WTC11 (cell line): ENCODE measurements around the gene MIPOL1. TPM values are rescaled to one million over a fixed set of nuclear protein-coding genes. Genes with fewer than 3 reads are reported as not detected.

Source experiments
- ATAC-seq: fragments of 200-7000 bp; cut with Tn5 transposase; 2 replicates; pipeline ENCODE4 v1.10.0; 2021; ENCODE audit warnings: mild to moderate bottlenecking, moderate library complexity
- CTCF ChIA-PET: fragments of 300-600 bp; sonication (Branson Sonifier 250); formaldehyde crosslinking; loops from one replicate; lab custom pipeline; 2021; ENCODE audit warnings: antibody characterized with exemption; lab: Charles Lee
- POLR2A ChIA-PET: fragments of 350-600 bp; sonication (Branson Sonifier 250); formaldehyde crosslinking; loops from one replicate; lab custom pipeline; 2021; ENCODE audit warnings: antibody characterized with exemption; lab: Charles Lee
- DNase-seq: peaks from one replicate; pipeline ENCODE4 v3.0.0; 2021; ENCODE audit warnings: low spot score
- H3K27ac Mint-ChIP-seq: 2 replicates; pipeline ENCODE4 v1.8.0; 2021; ENCODE audit warnings: mixed read lengths
- H3K27me3 Mint-ChIP-seq: 2 replicates; pipeline ENCODE4 v1.8.0; 2021; ENCODE audit warnings: low read depth, mild to moderate bottlenecking, moderate library complexity, mixed read lengths
- H3K36me3 Mint-ChIP-seq: 2 replicates; pipeline ENCODE4 v1.8.0; 2021; ENCODE audit warnings: mixed read lengths
- H3K4me1 Mint-ChIP-seq: 2 replicates; pipeline ENCODE4 v1.8.0; 2022; ENCODE audit warnings: mixed read lengths
- H3K4me3 Mint-ChIP-seq: 2 replicates; pipeline ENCODE4 v1.8.0; 2021; ENCODE audit warnings: mild to moderate bottlenecking, moderate library complexity, mixed read lengths
- H3K9me3 Mint-ChIP-seq: 2 replicates; pipeline ENCODE4 v1.8.0; 2021; ENCODE audit warnings: mixed read lengths
- ATF1 ChIP-seq: sonication (generic); formaldehyde crosslinking; IDR thresholded peaks from 2 replicates; pipeline ENCODE4 v1.8.1; 2023; ENCODE audit warnings: mild to moderate bottlenecking, moderate library complexity, missing genetic modification reagents
- ELF4 ChIP-seq: sonication (generic); formaldehyde crosslinking; IDR thresholded peaks from 2 replicates; pipeline ENCODE4 v1.8.1; 2022; ENCODE audit warnings: low read depth, mild to moderate bottlenecking, moderate library complexity, missing genetic modification reagents
- GABPB1 ChIP-seq: sonication (generic); formaldehyde crosslinking; IDR thresholded peaks from 2 replicates; pipeline ENCODE4 v1.8.1; 2023; ENCODE audit warnings: mild to moderate bottlenecking, missing genetic modification reagents
- NFYB ChIP-seq: sonication (generic); formaldehyde crosslinking; conservative IDR thresholded peaks from 2 replicates; pipeline ENCODE4 v1.8.0; 2022; ENCODE audit warnings: low read depth, missing genetic modification reagents
- NR3C1 ChIP-seq: sonication (generic); formaldehyde crosslinking; conservative IDR thresholded peaks from 2 replicates; pipeline ENCODE4 v1.8.1; 2023; ENCODE audit warnings: low read depth, mild to moderate bottlenecking, missing genetic modification reagents
- RELA ChIP-seq: sonication (generic); formaldehyde crosslinking; IDR thresholded peaks from 2 replicates; pipeline ENCODE4 v1.8.1; 2022; ENCODE audit warnings: missing genetic modification reagents, mild to moderate bottlenecking, borderline replicate concordance
- SMAD3 ChIP-seq: sonication (generic); formaldehyde crosslinking; IDR thresholded peaks from 2 replicates; pipeline ENCODE4 v1.8.0; 2022; ENCODE audit warnings: missing genetic modification reagents, mild to moderate bottlenecking, borderline replicate concordance
- SP1 ChIP-seq: sonication (generic); formaldehyde crosslinking; conservative IDR thresholded peaks from 2 replicates; pipeline ENCODE4 v1.8.1; 2022; ENCODE audit warnings: missing genetic modification reagents
- ZNF317 ChIP-seq: sonication (generic); formaldehyde crosslinking; IDR thresholded peaks from 2 replicates; pipeline ENCODE4 v1.8.1; 2023; ENCODE audit warnings: low read depth, mild to moderate bottlenecking, moderate library complexity, missing genetic modification reagents, borderline replicate concordance
- ZNF416 ChIP-seq: fragments of 250-450 bp; sonication (Bioruptor Pico); IDR thresholded peaks from 2 replicates; pipeline ENCODE4 v1.9.0; 2021; ENCODE audit warnings: mild to moderate bottlenecking, inconsistent platforms
- ZNF423 ChIP-seq: fragments of 250-450 bp; sonication (Bioruptor Pico); IDR thresholded peaks from 2 replicates; pipeline ENCODE4 v2.1.2; 2022; ENCODE audit warnings: mild to moderate bottlenecking, moderate library complexity
- total RNA-seq: library from RNA; stranded (reverse); gene quantifications from 3 replicates; pipeline ENCODE4 v1.2.3, GENCODE V29; 2021
- TF ChIP-seq, protein P1 (sequence below): sonication (generic); formaldehyde crosslinking; IDR thresholded peaks from 2 replicates; pipeline ENCODE4 v1.8.0; 2023; ENCODE audit warnings: mild to moderate bottlenecking, missing genetic modification reagents
- TF ChIP-seq, protein P2 (sequence below): fragments of 200-600 bp; IDR thresholded peaks from 2 replicates; pipeline ENCODE4 v1.8.0; 2022; ENCODE audit warnings: antibody characterized with exemption
- TF ChIP-seq, protein P3 (sequence below): sonication (generic); formaldehyde crosslinking; IDR thresholded peaks from 2 replicates; pipeline ENCODE4 v1.8.1; 2023; ENCODE audit warnings: mild to moderate bottlenecking, moderate library complexity, missing genetic modification reagents
- TF ChIP-seq, protein P4 (sequence below): fragments of 250-450 bp; sonication (Bioruptor Pico); conservative IDR thresholded peaks from 2 replicates; pipeline ENCODE4 v1.9.0; 2021; ENCODE audit warnings: mild to moderate bottlenecking
- TF ChIP-seq, protein P5 (sequence below): sonication (generic); formaldehyde crosslinking; IDR thresholded peaks from 2 replicates; pipeline ENCODE4 v1.8.0; 2022; ENCODE audit warnings: mild to moderate bottlenecking, missing genetic modification reagents
- TF ChIP-seq, protein P6 (sequence below): fragments of 250-450 bp; sonication (Bioruptor Pico); IDR thresholded peaks from 2 replicates; pipeline ENCODE4 v1.9.0; 2021; ENCODE audit warnings: mild to moderate bottlenecking, borderline replicate concordance
- TF ChIP-seq, protein P7 (sequence below): sonication (generic); formaldehyde crosslinking; IDR thresholded peaks from 2 replicates; pipeline ENCODE4 v1.8.1; 2023; ENCODE audit warnings: mild to moderate bottlenecking, missing genetic modification reagents

Gene MIPOL1
- total RNA-seq, 1 experiment from 2014 or later = 13.1 TPM

DNA sequence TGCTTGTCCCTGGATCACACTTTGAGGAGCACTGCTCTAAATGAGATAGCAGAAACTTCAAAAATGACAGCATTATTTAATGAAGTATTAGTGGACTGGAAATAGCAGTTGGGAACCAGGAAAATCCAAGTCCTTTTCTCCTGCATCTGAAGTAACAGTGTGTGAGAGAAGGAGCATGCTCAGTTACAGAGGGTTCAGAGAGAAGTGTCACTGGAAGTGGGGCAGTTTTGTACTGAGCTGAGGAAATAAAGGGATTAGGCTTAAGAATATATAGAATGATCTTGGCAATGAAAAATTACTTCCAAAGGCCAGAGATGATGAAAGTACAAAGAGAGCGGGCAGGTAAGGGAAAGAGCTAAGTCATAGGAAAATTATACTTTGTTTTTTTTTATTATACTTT, 130.9 kb downstream of the MIPOL1 start (continued):
- TF ChIP-seq, protein P1, sequence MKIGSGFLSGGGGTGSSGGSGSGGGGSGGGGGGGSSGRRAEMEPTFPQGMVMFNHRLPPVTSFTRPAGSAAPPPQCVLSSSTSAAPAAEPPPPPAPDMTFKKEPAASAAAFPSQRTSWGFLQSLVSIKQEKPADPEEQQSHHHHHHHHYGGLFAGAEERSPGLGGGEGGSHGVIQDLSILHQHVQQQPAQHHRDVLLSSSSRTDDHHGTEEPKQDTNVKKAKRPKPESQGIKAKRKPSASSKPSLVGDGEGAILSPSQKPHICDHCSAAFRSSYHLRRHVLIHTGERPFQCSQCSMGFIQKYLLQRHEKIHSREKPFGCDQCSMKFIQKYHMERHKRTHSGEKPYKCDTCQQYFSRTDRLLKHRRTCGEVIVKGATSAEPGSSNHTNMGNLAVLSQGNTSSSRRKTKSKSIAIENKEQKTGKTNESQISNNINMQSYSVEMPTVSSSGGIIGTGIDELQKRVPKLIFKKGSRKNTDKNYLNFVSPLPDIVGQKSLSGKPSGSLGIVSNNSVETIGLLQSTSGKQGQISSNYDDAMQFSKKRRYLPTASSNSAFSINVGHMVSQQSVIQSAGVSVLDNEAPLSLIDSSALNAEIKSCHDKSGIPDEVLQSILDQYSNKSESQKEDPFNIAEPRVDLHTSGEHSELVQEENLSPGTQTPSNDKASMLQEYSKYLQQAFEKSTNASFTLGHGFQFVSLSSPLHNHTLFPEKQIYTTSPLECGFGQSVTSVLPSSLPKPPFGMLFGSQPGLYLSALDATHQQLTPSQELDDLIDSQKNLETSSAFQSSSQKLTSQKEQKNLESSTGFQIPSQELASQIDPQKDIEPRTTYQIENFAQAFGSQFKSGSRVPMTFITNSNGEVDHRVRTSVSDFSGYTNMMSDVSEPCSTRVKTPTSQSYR = no peak
- TF ChIP-seq, protein P2, sequence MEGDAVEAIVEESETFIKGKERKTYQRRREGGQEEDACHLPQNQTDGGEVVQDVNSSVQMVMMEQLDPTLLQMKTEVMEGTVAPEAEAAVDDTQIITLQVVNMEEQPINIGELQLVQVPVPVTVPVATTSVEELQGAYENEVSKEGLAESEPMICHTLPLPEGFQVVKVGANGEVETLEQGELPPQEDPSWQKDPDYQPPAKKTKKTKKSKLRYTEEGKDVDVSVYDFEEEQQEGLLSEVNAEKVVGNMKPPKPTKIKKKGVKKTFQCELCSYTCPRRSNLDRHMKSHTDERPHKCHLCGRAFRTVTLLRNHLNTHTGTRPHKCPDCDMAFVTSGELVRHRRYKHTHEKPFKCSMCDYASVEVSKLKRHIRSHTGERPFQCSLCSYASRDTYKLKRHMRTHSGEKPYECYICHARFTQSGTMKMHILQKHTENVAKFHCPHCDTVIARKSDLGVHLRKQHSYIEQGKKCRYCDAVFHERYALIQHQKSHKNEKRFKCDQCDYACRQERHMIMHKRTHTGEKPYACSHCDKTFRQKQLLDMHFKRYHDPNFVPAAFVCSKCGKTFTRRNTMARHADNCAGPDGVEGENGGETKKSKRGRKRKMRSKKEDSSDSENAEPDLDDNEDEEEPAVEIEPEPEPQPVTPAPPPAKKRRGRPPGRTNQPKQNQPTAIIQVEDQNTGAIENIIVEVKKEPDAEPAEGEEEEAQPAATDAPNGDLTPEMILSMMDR = no peak
- TF ChIP-seq, protein P3, sequence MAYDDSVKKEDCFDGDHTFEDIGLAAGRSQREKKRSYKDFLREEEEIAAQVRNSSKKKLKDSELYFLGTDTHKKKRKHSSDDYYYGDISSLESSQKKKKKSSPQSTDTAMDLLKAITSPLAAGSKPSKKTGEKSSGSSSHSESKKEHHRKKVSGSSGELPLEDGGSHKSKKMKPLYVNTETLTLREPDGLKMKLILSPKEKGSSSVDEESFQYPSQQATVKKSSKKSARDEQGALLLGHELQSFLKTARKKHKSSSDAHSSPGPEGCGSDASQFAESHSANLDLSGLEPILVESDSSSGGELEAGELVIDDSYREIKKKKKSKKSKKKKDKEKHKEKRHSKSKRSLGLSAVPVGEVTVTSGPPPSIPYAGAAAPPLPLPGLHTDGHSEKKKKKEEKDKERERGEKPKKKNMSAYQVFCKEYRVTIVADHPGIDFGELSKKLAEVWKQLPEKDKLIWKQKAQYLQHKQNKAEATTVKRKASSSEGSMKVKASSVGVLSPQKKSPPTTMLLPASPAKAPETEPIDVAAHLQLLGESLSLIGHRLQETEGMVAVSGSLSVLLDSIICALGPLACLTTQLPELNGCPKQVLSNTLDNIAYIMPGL (CRISPR knock-in tag) = no peak
- TF ChIP-seq ATF1 (CRISPR knock-in tag) = no peak
- TF ChIP-seq, protein P4, sequence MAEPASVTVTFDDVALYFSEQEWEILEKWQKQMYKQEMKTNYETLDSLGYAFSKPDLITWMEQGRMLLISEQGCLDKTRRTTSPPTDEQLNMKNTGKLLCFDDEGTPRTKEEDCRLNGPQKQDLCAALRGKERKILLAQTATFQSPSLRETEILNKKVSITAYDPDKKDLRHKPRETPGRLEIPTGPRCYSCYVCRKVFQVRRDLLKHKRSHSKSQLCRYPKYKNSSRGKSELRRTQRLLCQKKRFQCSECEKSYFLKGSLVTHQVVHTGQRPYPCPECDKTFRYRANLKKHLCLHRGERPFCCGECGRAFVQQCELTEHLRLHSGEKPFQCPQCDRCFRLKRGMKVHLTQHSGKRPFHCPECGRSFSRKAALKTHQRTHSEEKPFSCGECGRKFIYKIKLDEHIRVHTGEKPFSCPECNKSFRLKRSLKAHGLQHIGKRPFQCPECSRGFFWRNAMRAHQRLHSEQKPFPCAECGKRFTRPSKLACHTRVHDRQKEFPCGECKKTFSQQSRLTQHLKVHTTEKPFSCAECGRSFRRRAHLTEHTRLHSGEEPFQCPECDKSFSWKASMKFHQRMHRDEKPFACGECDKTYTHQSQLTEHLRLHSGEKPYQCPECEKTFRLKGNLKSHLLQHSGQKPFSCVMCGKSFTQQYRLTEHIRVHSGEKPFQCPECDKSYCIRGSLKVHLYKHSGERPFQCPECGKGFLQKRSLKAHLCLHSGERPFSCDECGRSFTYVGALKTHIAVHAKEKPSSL = no peak
- no peak for TF ChIP-seq NR3C1 (CRISPR knock-in tag)
- TF ChIP-seq, protein P5, sequence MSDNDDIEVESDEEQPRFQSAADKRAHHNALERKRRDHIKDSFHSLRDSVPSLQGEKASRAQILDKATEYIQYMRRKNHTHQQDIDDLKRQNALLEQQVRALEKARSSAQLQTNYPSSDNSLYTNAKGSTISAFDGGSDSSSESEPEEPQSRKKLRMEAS (CRISPR knock-in tag) = no peak
- TF ChIP-seq, all 79 proteins: peak for 0

DNA sequence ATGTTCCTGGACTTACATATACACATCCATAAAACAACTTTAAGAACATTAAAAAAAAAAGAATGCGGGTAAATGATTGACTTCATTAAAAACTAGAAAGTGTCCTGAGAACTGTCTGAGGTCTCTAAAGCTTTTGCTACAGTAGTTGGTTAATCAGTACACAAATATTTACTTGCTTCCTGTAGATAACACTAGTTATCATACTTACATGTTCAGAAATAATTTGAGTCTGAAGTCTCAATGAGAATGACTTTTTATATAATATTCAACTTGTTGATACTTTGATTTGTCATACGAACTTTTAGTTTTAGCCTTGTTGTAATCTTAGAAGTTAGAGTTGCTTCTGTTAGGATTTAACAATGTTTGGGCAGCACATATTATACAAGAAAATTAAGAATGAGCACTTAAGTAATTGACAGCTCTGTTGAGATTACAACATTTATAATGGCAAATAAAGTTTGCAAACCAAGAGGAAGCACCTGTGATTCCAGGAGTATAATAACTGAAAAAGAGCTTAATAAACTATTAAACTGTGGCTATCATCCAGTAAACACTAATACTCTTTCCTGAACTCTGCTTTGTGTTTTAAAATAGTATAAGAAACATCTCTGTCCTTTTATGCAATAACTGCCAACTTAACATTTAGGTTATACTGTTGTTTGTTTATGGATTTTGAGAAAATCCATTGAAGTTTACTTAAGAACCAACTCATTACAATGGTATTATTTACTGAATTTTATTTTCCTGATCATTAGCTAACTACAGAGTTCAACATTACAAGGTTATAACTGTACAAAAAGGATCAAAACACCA, 131.7 kb downstream of the MIPOL1 start:
- CTCF ChIA-PET = no interaction called here
- DNase-seq (no peak), ATAC-seq (no peak)
- TF ChIP-seq GABPB1 = peak; percentile 80
- TF ChIP-seq ZNF317 (CRISPR knock-in tag) = no peak
- POLR2A ChIA-PET = no interaction called here
- Mint-ChIP-seq H3K4me1 (no peaks in the 10 kb centered on the region), H3K9me3 (peaks cover 11% of the 10 kb centered on the region), H3K4me3 (no peak overlapping the region), H3K36me3 (peaks cover 3% of the 10 kb centered on the region), H3K27ac (no peak overlapping the region), H3K27me3 (no peaks in the 10 kb centered on the region)

DNA sequence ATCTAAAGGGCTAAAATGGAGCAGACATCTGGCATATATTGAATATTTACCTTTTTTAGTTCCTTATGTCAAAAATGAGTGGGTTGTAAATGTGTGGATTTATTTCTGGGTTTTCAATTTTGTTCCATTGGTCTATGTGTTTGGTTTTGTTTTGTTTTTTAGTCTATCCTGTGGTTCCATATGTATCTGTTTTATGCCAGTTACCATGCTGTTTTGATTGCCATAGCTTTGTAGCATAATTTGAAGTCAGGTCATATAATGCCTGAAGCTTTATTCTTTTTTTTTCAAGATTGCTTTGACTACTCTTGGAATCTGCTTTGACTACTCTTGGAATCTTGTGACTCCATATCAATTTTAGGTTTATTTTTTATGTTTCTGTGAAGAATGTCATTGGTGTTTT, 133.2 kb downstream of the MIPOL1 start:
- no peak for DNase-seq
- no peak for ATAC-seq
- H3K36me3 Mint-ChIP-seq = peaks cover 3% of the 10 kb centered on the region
- H3K4me1 Mint-ChIP-seq = no peaks in the 10 kb centered on the region
- POLR2A ChIA-PET = no interaction called here
- no peaks in the 10 kb centered on the region for H3K27me3 Mint-ChIP-seq
- H3K27ac Mint-ChIP-seq = no peak overlapping the region
- no peak overlapping the region for H3K4me3 Mint-ChIP-seq
- CTCF ChIA-PET = no interaction called here
- peaks cover 11% of the 10 kb centered on the region for H3K9me3 Mint-ChIP-seq
- TF ChIP-seq, protein P6, sequence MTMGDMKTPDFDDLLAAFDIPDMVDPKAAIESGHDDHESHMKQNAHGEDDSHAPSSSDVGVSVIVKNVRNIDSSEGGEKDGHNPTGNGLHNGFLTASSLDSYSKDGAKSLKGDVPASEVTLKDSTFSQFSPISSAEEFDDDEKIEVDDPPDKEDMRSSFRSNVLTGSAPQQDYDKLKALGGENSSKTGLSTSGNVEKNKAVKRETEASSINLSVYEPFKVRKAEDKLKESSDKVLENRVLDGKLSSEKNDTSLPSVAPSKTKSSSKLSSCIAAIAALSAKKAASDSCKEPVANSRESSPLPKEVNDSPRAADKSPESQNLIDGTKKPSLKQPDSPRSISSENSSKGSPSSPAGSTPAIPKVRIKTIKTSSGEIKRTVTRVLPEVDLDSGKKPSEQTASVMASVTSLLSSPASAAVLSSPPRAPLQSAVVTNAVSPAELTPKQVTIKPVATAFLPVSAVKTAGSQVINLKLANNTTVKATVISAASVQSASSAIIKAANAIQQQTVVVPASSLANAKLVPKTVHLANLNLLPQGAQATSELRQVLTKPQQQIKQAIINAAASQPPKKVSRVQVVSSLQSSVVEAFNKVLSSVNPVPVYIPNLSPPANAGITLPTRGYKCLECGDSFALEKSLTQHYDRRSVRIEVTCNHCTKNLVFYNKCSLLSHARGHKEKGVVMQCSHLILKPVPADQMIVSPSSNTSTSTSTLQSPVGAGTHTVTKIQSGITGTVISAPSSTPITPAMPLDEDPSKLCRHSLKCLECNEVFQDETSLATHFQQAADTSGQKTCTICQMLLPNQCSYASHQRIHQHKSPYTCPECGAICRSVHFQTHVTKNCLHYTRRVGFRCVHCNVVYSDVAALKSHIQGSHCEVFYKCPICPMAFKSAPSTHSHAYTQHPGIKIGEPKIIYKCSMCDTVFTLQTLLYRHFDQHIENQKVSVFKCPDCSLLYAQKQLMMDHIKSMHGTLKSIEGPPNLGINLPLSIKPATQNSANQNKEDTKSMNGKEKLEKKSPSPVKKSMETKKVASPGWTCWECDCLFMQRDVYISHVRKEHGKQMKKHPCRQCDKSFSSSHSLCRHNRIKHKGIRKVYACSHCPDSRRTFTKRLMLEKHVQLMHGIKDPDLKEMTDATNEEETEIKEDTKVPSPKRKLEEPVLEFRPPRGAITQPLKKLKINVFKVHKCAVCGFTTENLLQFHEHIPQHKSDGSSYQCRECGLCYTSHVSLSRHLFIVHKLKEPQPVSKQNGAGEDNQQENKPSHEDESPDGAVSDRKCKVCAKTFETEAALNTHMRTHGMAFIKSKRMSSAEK (CRISPR knock-in tag) = no peak
- no peak for TF ChIP-seq SP1
- no peak for TF ChIP-seq ZNF416 (CRISPR knock-in tag)
- no peak for TF ChIP-seq SMAD3
- TF ChIP-seq RELA (CRISPR knock-in tag) = no peak
- no peak for TF ChIP-seq NFYB (CRISPR knock-in tag)
- TF ChIP-seq ELF4 (CRISPR knock-in tag) = no peak
- TF ChIP-seq ZNF423 = no peak
- TF ChIP-seq, protein P7, sequence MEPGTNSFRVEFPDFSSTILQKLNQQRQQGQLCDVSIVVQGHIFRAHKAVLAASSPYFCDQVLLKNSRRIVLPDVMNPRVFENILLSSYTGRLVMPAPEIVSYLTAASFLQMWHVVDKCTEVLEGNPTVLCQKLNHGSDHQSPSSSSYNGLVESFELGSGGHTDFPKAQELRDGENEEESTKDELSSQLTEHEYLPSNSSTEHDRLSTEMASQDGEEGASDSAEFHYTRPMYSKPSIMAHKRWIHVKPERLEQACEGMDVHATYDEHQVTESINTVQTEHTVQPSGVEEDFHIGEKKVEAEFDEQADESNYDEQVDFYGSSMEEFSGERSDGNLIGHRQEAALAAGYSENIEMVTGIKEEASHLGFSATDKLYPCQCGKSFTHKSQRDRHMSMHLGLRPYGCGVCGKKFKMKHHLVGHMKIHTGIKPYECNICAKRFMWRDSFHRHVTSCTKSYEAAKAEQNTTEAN (CRISPR knock-in tag) = no peak
